ENCODE measurements around the gene RANBP3. TPM values are rescaled to one million over a fixed set of nuclear protein-coding genes. Genes with fewer than 3 reads are reported as not detected.

Gene RANBP3
- total RNA-seq, 4 donors from 2014 or later, result 55.6 to 85.0 (median 78.0) TPM

GRCh38 chr19:5960005-5961001, 17.6 kb downstream of the RANBP3 start:
- DNase-seq (ENCODE audit: low spot score in 2 of 2), result no peak
- 76% methylated on average over 18 of the region's 18 CpGs for WGBS
- Histone ChIP-seq H3K9me3 (no peaks in the 10 kb centered on the region), H3K4me3 (no peak overlapping the region), H3K36me3 (peaks cover 11% of the 10 kb centered on the region), H3K27ac (no peak overlapping the region), H3K27me3 (no peaks in the 10 kb centered on the region), H3K4me1 (peaks cover 45% of the 10 kb centered on the region)
- TF ChIP-seq POLR2AphosphoS5 (IDR thresholded peaks at IDR 0.05), result no peak
- no peak for TF ChIP-seq EP300 (IDR thresholded peaks at IDR 0.05)
- TF ChIP-seq POLR2A (IDR thresholded peaks at IDR 0.05), result no peak
- no peak for TF ChIP-seq CTCF (IDR thresholded peaks at IDR 0.05)

- TF ChIP-seq POLR2A (IDR thresholded peaks at IDR 0.05), result no peak
- TF ChIP-seq POLR2AphosphoS5 (IDR thresholded peaks at IDR 0.05), result no peak
- TF ChIP-seq CTCF (IDR thresholded peaks at IDR 0.05), result no peak
- TF ChIP-seq EP300 (IDR thresholded peaks at IDR 0.05), result no peak
- WGBS, result 86% methylated on average over 12 of the region's 14 CpGs
- no peak overlapping the region for H3K4me3 ChIP-seq
- no peaks in the 10 kb centered on the region for H3K9me3 ChIP-seq
- DNase-seq (ENCODE audit: low spot score in 2 of 2), result no peak
- no peaks in the 10 kb centered on the region for H3K27me3 ChIP-seq
- H3K4me1 ChIP-seq, result peaks cover 54% of the 10 kb centered on the region
- peaks cover 11% of the 10 kb centered on the region for H3K36me3 ChIP-seq
- no peak overlapping the region for H3K27ac ChIP-seq
Measured at GRCh38 chr19:5959260-5960004, 18.5 kb downstream of the RANBP3 start.

- Histone ChIP-seq H3K27ac (no peak overlapping the region), H3K36me3 (peaks cover 11% of the 10 kb centered on the region), H3K4me1 (peaks cover 60% of the 10 kb centered on the region), H3K9me3 (no peaks in the 10 kb centered on the region), H3K27me3 (no peaks in the 10 kb centered on the region), H3K4me3 (no peak overlapping the region)
- TF ChIP-seq CTCF (IDR thresholded peaks at IDR 0.05), result no peak
- TF ChIP-seq EP300 (IDR thresholded peaks at IDR 0.05), result no peak
- TF ChIP-seq POLR2AphosphoS5 (IDR thresholded peaks at IDR 0.05), result no peak
- no peak for TF ChIP-seq POLR2A (IDR thresholded peaks at IDR 0.05)
- no peak for DNase-seq (ENCODE audit: low spot score in 2 of 2)
- WGBS, result 85% methylated on average over 8 of the region's 10 CpGs
Measured at GRCh38 chr19:5958851-5959122, 19.2 kb downstream of the RANBP3 start.

GRCh38 chr19:5958074-5958850, 19.7 kb downstream of the RANBP3 start:
- H3K27me3 ChIP-seq, result no peaks in the 10 kb centered on the region
- no peak overlapping the region for H3K27ac ChIP-seq
- no peak overlapping the region for H3K4me3 ChIP-seq
- no peaks in the 10 kb centered on the region for H3K9me3 ChIP-seq
- H3K4me1 ChIP-seq, result peaks cover 64% of the 10 kb centered on the region
- DNase-seq (ENCODE audit: low spot score in 2 of 2), result no peak
- WGBS, result 68% methylated on average over 14 of the region's 21 CpGs
- peaks cover 11% of the 10 kb centered on the region for H3K36me3 ChIP-seq
- TF ChIP-seq POLR2AphosphoS5 (IDR thresholded peaks at IDR 0.05) (no peak), POLR2A (IDR thresholded peaks at IDR 0.05) (no peak), CTCF (IDR thresholded peaks at IDR 0.05) (no peak), EP300 (IDR thresholded peaks at IDR 0.05) (no peak)
